SK-N-SH (cell line): ENCODE results near the gene SYT11.

Experiments
- CTCF ChIP-seq: fragments of 200-600 bp; sonication (generic); IDR thresholded peaks from 2 replicates; pipeline ENCODE4 v1.6.1; 2017; ENCODE audit warnings: antibody characterized with exemption, mild to moderate bottlenecking, moderate library complexity
- EP300 ChIP-seq, 2 experiments: IDR thresholded peaks; 2 replicates each; pipeline versions ENCODE4 v1.4.0 to v1.6.1; 2012; ENCODE audit warnings: borderline replicate concordance in 1 of 2, low read depth in 1 of 2, low read length in 1 of 2
- POLR2AphosphoS5 ChIP-seq: IDR thresholded peaks from 2 replicates; pipeline ENCODE4 v1.6.1; 2012; ENCODE audit warnings: low read depth, low read length
- RAD21 ChIP-seq: IDR thresholded peaks from 2 replicates; pipeline ENCODE4 v1.6.1; 2012; ENCODE audit warnings: mild to moderate bottlenecking, low read length
- SIN3A ChIP-seq: IDR thresholded peaks from 2 replicates; pipeline ENCODE4 v1.6.1; 2012; ENCODE audit warnings: low read depth, mild to moderate bottlenecking, low read length, moderate library complexity, borderline replicate concordance

GRCh38 chr1:155925506-155925905 is 66.1 kb downstream of the SYT11 start:
- TF ChIP-seq RAD21 (no peak), CTCF (no peak), EP300 (IDR thresholded peaks at IDR 0.05; ENCODE audit: borderline replicate concordance in 1 of 2, low read depth in 1 of 2, low read length in 1 of 2) (no peak), SIN3A (no peak), POLR2AphosphoS5 (no peak)
